Uterus (tissue), 4 donors: Measurements from ENCODE around the gene PIGO. TPM values are rescaled to one million over a fixed set of nuclear protein-coding genes. Genes with fewer than 3 reads are reported as not detected.
A peak's percentile ranks its signal among the peaks of the same experiment; 100 is the strongest.

Experiments used
- DNase-seq, 2 donors: peaks; one replicate each; pipeline ENCODE4 v3.0.0-alpha.2; 2019 to 2020
- H3K27ac ChIP-seq, 2 donors: fragments of 200-600 bp; sonication (generic); 1 replicate in 1 of 2; 2 replicates in 1 of 2; pipeline ENCODE4 v1.5.1; 2016 to 2018
- H3K27me3 ChIP-seq, 2 donors: fragments of 200-600 bp; sonication (generic); one replicate each; pipeline ENCODE4 v1.5.1; 2018 to 2019; ENCODE audit warnings: control low read depth in 1 of 2
- H3K36me3 ChIP-seq, 2 donors: fragments of 200-600 bp; sonication (generic); one replicate each; pipeline ENCODE4 v1.5.1; 2019; ENCODE audit warnings: control low read depth in 1 of 2
- H3K4me1 ChIP-seq, 2 donors: fragments of 200-600 bp; sonication (generic); one replicate each; pipeline ENCODE4 v1.5.1; 2018 to 2019; ENCODE audit warnings: control low read depth in 1 of 2
- H3K4me3 ChIP-seq, 2 donors: fragments of 200-600 bp; sonication (generic); 1 replicate in 1 of 2; 2 replicates in 1 of 2; pipeline ENCODE4 v1.5.1; 2018 to 2019; ENCODE audit warnings: mild to moderate bottlenecking in 1 of 2
- H3K9me3 ChIP-seq, 2 donors: fragments of 200-600 bp; sonication (generic); one replicate each; pipeline ENCODE4 v1.5.1; 2019; ENCODE audit warnings: control low read depth in 1 of 2
- POLR2A ChIP-seq, 2 donors: fragments of 450-650 bp; IDR thresholded peaks; one replicate each; pipeline ENCODE4 v1.6.1; 2016; ENCODE audit warnings: antibody characterized with exemption in 2 of 2, mild to moderate bottlenecking in 1 of 2, moderate library complexity in 1 of 2
- intact Hi-C: fragments of 100-400 bp; cut with DNase I; formaldehyde crosslinking; loops from one replicate; pipeline ENCODE4 v1.15.1; 2023; ENCODE audit warnings: low total_unique reads
- total RNA-seq, 4 donors: library from RNA; depleted of rRNA in 3 of 4; stranded (reverse); fragments of >200 nt in 3 of 4; gene quantifications; one replicate each; pipeline versions ENCODE4 v1.1.0 to v1.2.4, GENCODE V29; 2014 to 2023
- TF ChIP-seq, protein P1 (sequence below), 4 experiments: fragments of 200-600 bp in 2 of 4; fragments of 450-650 bp in 2 of 4; sonication (generic) in 2 of 4; IDR thresholded peaks; one replicate each; pipeline ENCODE4 v1.5.1; 2016 to 2019; ENCODE audit warnings: antibody characterized with exemption in 4 of 4, mild to moderate bottlenecking in 2 of 4, moderate library complexity in 1 of 4
- donor health status: DM: yes; HTN: yes; CAD: no.

Gene PIGO
- total RNA-seq, 4 donors from 2014 or later: 2.8 to 21.5 (median 14.6) TPM

DNA sequence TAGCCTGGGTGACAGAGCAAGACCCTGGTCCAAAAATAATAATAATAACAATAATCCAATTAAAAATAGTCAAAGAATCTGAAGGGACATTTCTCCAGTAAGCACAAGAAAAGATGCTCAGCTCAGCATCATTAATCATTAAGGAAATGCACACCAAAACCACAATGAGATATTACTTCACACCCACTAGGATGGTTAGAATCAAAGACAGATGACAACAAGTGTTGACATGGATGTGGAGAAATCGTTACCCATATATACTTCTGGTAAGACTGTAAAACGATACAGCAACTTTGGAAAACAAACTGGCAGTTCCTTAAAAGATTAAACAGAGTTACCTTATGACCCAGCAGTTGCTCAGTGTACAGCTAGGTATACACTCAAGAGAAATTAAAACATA lies 11.3 kb downstream of the PIGO start:
- Histone ChIP-seq H3K9me3 (no peaks in the 10 kb centered on the region), H3K27me3 (no peaks in the 10 kb centered on the region), H3K4me3 (no peak overlapping the region), H3K36me3 (no peaks in the 10 kb centered on the region), H3K27ac (no peak overlapping the region), H3K4me1 (no peaks in the 10 kb centered on the region)
- intact Hi-C loops: no loop called here
- TF ChIP-seq, protein P1, sequence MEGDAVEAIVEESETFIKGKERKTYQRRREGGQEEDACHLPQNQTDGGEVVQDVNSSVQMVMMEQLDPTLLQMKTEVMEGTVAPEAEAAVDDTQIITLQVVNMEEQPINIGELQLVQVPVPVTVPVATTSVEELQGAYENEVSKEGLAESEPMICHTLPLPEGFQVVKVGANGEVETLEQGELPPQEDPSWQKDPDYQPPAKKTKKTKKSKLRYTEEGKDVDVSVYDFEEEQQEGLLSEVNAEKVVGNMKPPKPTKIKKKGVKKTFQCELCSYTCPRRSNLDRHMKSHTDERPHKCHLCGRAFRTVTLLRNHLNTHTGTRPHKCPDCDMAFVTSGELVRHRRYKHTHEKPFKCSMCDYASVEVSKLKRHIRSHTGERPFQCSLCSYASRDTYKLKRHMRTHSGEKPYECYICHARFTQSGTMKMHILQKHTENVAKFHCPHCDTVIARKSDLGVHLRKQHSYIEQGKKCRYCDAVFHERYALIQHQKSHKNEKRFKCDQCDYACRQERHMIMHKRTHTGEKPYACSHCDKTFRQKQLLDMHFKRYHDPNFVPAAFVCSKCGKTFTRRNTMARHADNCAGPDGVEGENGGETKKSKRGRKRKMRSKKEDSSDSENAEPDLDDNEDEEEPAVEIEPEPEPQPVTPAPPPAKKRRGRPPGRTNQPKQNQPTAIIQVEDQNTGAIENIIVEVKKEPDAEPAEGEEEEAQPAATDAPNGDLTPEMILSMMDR (IDR thresholded peaks at IDR 0.05): no peak
- no peak for TF ChIP-seq POLR2A (IDR thresholded peaks at IDR 0.05)
- DNase-seq: no peak

DNA sequence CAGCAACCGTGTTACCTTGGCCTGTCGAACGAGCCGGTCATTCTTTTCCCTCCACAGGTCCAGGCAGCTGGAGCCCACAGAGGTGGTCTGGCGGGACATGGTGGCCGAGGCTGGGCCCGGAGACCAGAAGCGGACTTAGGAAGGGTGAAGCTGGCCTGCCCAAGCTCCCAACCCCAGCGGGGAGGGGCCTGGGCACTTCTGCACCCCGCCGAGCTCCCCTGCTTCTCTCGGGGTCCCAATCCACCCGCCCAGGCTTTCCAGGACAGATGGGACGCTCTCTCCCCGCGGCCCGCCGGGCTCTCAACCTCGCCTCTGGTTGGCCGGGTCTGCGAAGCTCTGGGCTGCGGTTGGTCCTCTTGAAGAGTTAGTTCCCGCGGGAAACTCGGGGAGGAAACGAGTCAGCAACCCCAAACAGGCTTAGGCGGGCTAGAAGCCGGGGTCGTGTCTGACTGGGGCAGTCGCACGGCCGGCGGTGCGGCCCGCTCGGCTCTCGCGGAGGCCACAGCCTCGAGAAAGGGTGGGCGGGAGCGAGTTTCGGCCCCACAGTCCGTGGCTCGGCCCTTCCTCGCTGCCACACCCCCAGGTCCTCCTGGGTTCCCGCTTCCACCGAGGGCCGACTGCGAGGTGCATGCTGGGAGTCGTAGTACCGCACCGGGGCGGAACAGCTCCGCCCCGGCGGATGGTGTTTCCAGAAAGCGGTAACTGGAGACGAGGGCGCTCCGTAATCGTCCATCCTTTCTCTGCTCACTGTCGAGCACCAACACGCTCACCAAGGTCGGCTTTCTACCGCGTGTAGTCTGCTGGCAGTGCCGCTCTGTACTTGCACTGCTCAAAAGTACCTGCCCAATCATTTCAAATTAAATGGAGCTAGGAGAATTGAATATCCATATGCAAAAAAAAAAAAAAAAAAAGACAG lies 16.7 kb downstream of the PIGO start, which contains the start of gene FANCG:
Gene FANCG (minus strand): TSS at position 517 of the 916 bp plus-strand sequence. CDS start 418 bp downstream, at position 99.
- peak within 1 kb of the TSS; percentile 61 to 67 for H3K4me3 ChIP-seq
- TF ChIP-seq POLR2A (IDR thresholded peaks at IDR 0.05): peak; percentile 34 to 39
- TF ChIP-seq, protein P1 (IDR thresholded peaks at IDR 0.05): peak in 2 of 4 experiments; percentile 26
- no peaks in the 10 kb centered on the region for H3K36me3 ChIP-seq
- H3K4me1 ChIP-seq: peaks cover 0 to 6% of the 10 kb centered on the region in 2 donors
- DNase-seq: peak; percentile 85 to 89
- no peaks in the 10 kb centered on the region for H3K9me3 ChIP-seq
- H3K27me3 ChIP-seq: no peaks in the 10 kb centered on the region
- intact Hi-C loops: loop anchor here (10.0 kb wide), 1 partner anchor 95 kb away; the partner anchor contains the start of gene DNAJB5
- peak within 1 kb of the TSS; percentile 75 to 76 for H3K27ac ChIP-seq

DNA sequence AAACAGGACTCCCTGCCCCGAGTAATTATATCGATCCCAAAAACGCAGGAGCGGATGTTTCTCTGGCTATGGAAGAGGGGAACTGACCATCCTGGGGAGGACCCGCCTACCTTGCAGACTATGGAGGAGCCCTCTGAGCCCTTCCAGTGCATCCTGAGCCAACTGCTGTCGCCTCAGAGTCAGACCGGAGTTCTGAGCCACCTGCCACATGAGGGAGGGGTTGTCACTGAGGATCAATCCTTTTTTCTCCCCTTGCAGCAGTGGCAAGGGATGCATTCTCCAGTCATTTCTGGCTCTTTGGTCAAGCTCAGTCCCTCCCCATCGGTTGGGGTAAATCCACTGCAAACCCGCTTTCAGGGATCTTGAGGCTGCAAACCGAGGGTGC lies 17.4 kb downstream of the PIGO start:
- no peak for DNase-seq
- H3K27ac ChIP-seq: peak overlapping the region; percentile 75 to 76
- intact Hi-C loops: loop anchor here (10.0 kb wide), 1 partner anchor 94 kb away; the partner anchor contains the start of gene DNAJB5
- H3K36me3 ChIP-seq: no peaks in the 10 kb centered on the region
- no peaks in the 10 kb centered on the region for H3K27me3 ChIP-seq
- H3K4me3 ChIP-seq: peak overlapping the region; percentile 61 to 67
- TF ChIP-seq, protein P1 (IDR thresholded peaks at IDR 0.05): no peak
- TF ChIP-seq POLR2A (IDR thresholded peaks at IDR 0.05): no peak
- no peaks in the 10 kb centered on the region for H3K9me3 ChIP-seq
- H3K4me1 ChIP-seq: peaks cover 0 to 6% of the 10 kb centered on the region in 2 donors

DNA sequence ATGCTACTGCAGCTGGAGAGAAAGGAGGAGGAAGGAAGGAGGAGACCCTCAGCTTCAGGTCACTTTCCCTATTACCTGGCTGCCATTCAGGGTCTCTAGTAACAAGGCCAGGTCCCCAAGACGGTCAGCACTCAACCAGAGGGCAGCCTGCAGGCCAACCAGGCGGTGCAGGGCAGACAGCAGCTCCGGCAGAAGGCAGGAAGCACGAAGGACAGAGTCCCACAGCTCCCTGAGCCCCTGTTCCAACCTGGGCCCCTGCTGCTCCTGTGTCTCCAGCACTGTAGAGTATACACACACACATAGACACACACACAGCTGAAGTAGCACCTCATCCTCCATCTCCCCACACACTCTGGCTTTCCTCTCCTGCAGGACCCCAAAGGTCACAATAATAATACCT lies 18.3 kb downstream of the PIGO start:
- no peaks in the 10 kb centered on the region for H3K9me3 ChIP-seq
- no peak for DNase-seq
- no peak overlapping the region for H3K27ac ChIP-seq
- no peaks in the 10 kb centered on the region for H3K36me3 ChIP-seq
- H3K27me3 ChIP-seq: no peaks in the 10 kb centered on the region
- no peak overlapping the region for H3K4me3 ChIP-seq
- intact Hi-C loops: loop anchor here (10.0 kb wide), 1 partner anchor 93 kb away; the partner anchor contains the start of gene DNAJB5
- peaks cover 0 to 6% of the 10 kb centered on the region in 2 donors for H3K4me1 ChIP-seq
- TF ChIP-seq POLR2A (IDR thresholded peaks at IDR 0.05): no peak
- TF ChIP-seq, protein P1 (IDR thresholded peaks at IDR 0.05): no peak

DNA sequence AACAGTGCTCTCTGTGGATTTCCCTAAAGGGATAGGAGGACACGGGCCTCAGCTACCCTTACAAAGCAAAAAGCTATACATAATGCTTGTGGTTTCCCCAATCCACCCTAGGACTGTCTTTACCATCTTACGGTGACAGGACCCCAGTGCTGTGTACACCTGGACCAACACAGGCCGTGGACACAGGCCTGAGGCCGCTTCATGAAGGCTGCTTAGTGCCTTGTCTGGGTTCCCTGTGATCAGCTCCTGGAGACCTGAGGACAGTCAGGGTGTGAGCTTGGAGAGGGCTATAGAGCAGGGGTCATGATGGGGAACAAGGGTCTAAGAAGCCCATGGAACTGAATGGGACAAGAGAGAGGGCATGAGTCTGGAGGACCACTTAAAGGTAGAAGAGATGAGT lies 19.5 kb downstream of the PIGO start:
- Histone ChIP-seq H3K4me1 (peaks cover 0 to 6% of the 10 kb centered on the region in 2 donors), H3K27me3 (no peaks in the 10 kb centered on the region), H3K9me3 (no peaks in the 10 kb centered on the region), H3K4me3 (no peak overlapping the region), H3K27ac (no peak overlapping the region), H3K36me3 (no peaks in the 10 kb centered on the region)
- intact Hi-C loops: loop anchor here (10.0 kb wide), 1 partner anchor 92 kb away; the partner anchor contains the start of gene DNAJB5
- no peak for DNase-seq
- TF ChIP-seq POLR2A (IDR thresholded peaks at IDR 0.05): no peak
- TF ChIP-seq, protein P1 (IDR thresholded peaks at IDR 0.05): no peak
